HUES6 (cell line): ENCODE data around the gene WDFY4.

Source experiments
- H3K27ac ChIP-seq: 2 replicates; pipeline ENCODE4 v1.7.0; 2013; ENCODE audit warnings: low read depth, mild to moderate bottlenecking, low read length, inconsistent platforms
- H3K27me3 ChIP-seq: 2 replicates; pipeline ENCODE4 v1.6.1; 2013; ENCODE audit warnings: low read length; ENCODE audit not compliant: control insufficient read depth, insufficient read depth
- H3K36me3 ChIP-seq: 2 replicates; pipeline ENCODE4 v1.6.1; 2013; ENCODE audit warnings: low read length; ENCODE audit not compliant: control insufficient read depth, insufficient read depth
- H3K4me1 ChIP-seq: 2 replicates; pipeline ENCODE4 v1.6.1; 2013; ENCODE audit warnings: low read length; ENCODE audit not compliant: control insufficient read depth, insufficient read depth
- H3K4me3 ChIP-seq: 2 replicates; pipeline ENCODE4 v1.5.1; 2013; ENCODE audit warnings: low read depth, low read length
- H3K9ac ChIP-seq: one replicate; pipeline ENCODE4 v1.6.1; 2013; ENCODE audit warnings: mild to moderate bottlenecking, low read length
- H3K9me3 ChIP-seq: 2 replicates; pipeline ENCODE4 v1.6.1; 2013; ENCODE audit warnings: low read depth, low read length; ENCODE audit not compliant: control insufficient read depth, insufficient read depth

Gene WDFY4

GRCh38 chr10:48776005-48776522 is 91.4 kb downstream of the WDFY4 start:
- no peak overlapping the region for H3K27ac ChIP-seq
- H3K9ac ChIP-seq: no peak overlapping the region
- no peaks in the 10 kb centered on the region for H3K36me3 ChIP-seq
- H3K4me1 ChIP-seq: 0 out of 2 replicates have a peak, but pooled peaks cover 3% of the 10 kb centered on the region
- H3K27me3 ChIP-seq: no peaks in the 10 kb centered on the region
- no peaks in the 10 kb centered on the region for H3K9me3 ChIP-seq
- no peak overlapping the region for H3K4me3 ChIP-seq

- Histone ChIP-seq H3K27ac (no peak overlapping the region), H3K4me1 (0 out of 2 replicates have a peak, but pooled peaks cover 3% of the 10 kb centered on the region), H3K4me3 (no peak overlapping the region), H3K36me3 (no peaks in the 10 kb centered on the region), H3K9me3 (no peaks in the 10 kb centered on the region), H3K9ac (no peak overlapping the region), H3K27me3 (no peaks in the 10 kb centered on the region)
Observed at GRCh38 chr10:48776528-48776927, 91.9 kb downstream of the WDFY4 start.

- no peaks in the 10 kb centered on the region for H3K27me3 ChIP-seq
- H3K36me3 ChIP-seq: no peaks in the 10 kb centered on the region
Observed at GRCh38 chr10:48777110-48777509, 92.4 kb downstream of the WDFY4 start.

GRCh38 chr10:48778193-48778857 is 93.7 kb downstream of the WDFY4 start:
- Histone ChIP-seq H3K9ac (no peak overlapping the region), H3K9me3 (no peaks in the 10 kb centered on the region), H3K4me1 (0 out of 2 replicates have a peak, but pooled peaks cover 3% of the 10 kb centered on the region), H3K4me3 (no peak overlapping the region), H3K27me3 (no peaks in the 10 kb centered on the region), H3K27ac (no peak overlapping the region), H3K36me3 (no peaks in the 10 kb centered on the region)

More at GRCh38 chr10:48777110-48777509, 92.4 kb downstream of the WDFY4 start:
- Histone ChIP-seq H3K27ac (no peak overlapping the region), H3K9me3 (no peaks in the 10 kb centered on the region), H3K4me3 (no peak overlapping the region), H3K9ac (no peak overlapping the region), H3K4me1 (0 out of 2 replicates have a peak, but pooled peaks cover 3% of the 10 kb centered on the region)

- H3K27ac ChIP-seq: no peak overlapping the region
- 0 out of 2 replicates have a peak, but pooled peaks cover 3% of the 10 kb centered on the region for H3K4me1 ChIP-seq
- no peak overlapping the region for H3K9ac ChIP-seq
- H3K36me3 ChIP-seq: no peaks in the 10 kb centered on the region
- no peak overlapping the region for H3K4me3 ChIP-seq
- H3K9me3 ChIP-seq: no peaks in the 10 kb centered on the region
- H3K27me3 ChIP-seq: no peaks in the 10 kb centered on the region
Observed at GRCh38 chr10:48779077-48779476, 94.4 kb downstream of the WDFY4 start.

- H3K36me3 ChIP-seq: no peaks in the 10 kb centered on the region
- 0 out of 2 replicates have a peak, but pooled peaks cover 3% of the 10 kb centered on the region for H3K4me1 ChIP-seq
Observed at GRCh38 chr10:48779546-48780152, 95.0 kb downstream of the WDFY4 start.

GRCh38 chr10:48780341-48780740 is 95.7 kb downstream of the WDFY4 start:
- Histone ChIP-seq H3K36me3 (no peaks in the 10 kb centered on the region), H3K9me3 (no peaks in the 10 kb centered on the region), H3K4me1 (no peaks in the 10 kb centered on the region), H3K27ac (no peak overlapping the region), H3K27me3 (no peaks in the 10 kb centered on the region), H3K9ac (no peak overlapping the region), H3K4me3 (no peak overlapping the region)

More at GRCh38 chr10:48779546-48780152, 95.0 kb downstream of the WDFY4 start:
- H3K9ac ChIP-seq: no peak overlapping the region
- no peak overlapping the region for H3K4me3 ChIP-seq
- H3K9me3 ChIP-seq: no peaks in the 10 kb centered on the region
- H3K27me3 ChIP-seq: no peaks in the 10 kb centered on the region
- H3K27ac ChIP-seq: no peak overlapping the region

- Histone ChIP-seq H3K27ac (no peak overlapping the region), H3K9ac (no peak overlapping the region), H3K4me1 (no peaks in the 10 kb centered on the region), H3K4me3 (no peak overlapping the region), H3K27me3 (no peaks in the 10 kb centered on the region), H3K36me3 (no peaks in the 10 kb centered on the region), H3K9me3 (no peaks in the 10 kb centered on the region)
Observed at GRCh38 chr10:48782386-48782785, 97.7 kb downstream of the WDFY4 start.

- no peak overlapping the region for H3K27ac ChIP-seq
- H3K9me3 ChIP-seq: no peaks in the 10 kb centered on the region
- H3K4me1 ChIP-seq: no peaks in the 10 kb centered on the region
- H3K9ac ChIP-seq: no peak overlapping the region
- H3K36me3 ChIP-seq: no peaks in the 10 kb centered on the region
- H3K27me3 ChIP-seq: no peaks in the 10 kb centered on the region
- H3K4me3 ChIP-seq: no peak overlapping the region
Observed at GRCh38 chr10:48784031-48784430, 99.4 kb downstream of the WDFY4 start.

- no peak overlapping the region for H3K9ac ChIP-seq
- no peaks in the 10 kb centered on the region for H3K4me1 ChIP-seq
- no peak overlapping the region for H3K4me3 ChIP-seq
- no peaks in the 10 kb centered on the region for H3K36me3 ChIP-seq
- peaks cover 4% of the 10 kb centered on the region; the same call in 1 of the 2 replicates for H3K27me3 ChIP-seq
- H3K9me3 ChIP-seq: no peaks in the 10 kb centered on the region
- no peak overlapping the region for H3K27ac ChIP-seq
Observed at GRCh38 chr10:48785796-48786195, 101.1 kb downstream of the WDFY4 start.

GRCh38 chr10:48786606-48787282 is 102.1 kb downstream of the WDFY4 start:
- Histone ChIP-seq H3K4me3 (no peak overlapping the region), H3K27ac (no peak overlapping the region), H3K9me3 (no peaks in the 10 kb centered on the region), H3K9ac (no peak overlapping the region), H3K4me1 (no peaks in the 10 kb centered on the region), H3K36me3 (no peaks in the 10 kb centered on the region), H3K27me3 (peaks cover 4% of the 10 kb centered on the region; the same call in 1 of the 2 replicates)
